Measurements from ENCODE around the gene CES2. TPM values are rescaled to one million over a fixed set of nuclear protein-coding genes. Genes with fewer than 3 reads are reported as not detected.

CES2 gene
- total RNA-seq, 3 donors from 2014 or later, result 25.9 to 33.1 (median 31.9) TPM

GRCh38 chr16:66903544-66904427 lies 31.5 kb upstream of the CES2 start:
- Histone ChIP-seq H3K4me1 (no peaks in the 10 kb centered on the region), H3K27ac (peak overlapping the region in 1 of 2 donors; percentile 66), H3K36me3 (no peaks in the 10 kb centered on the region), H3K27me3 (no peaks in the 10 kb centered on the region), H3K4me3 (no peak overlapping the region), H3K9me3 (no peaks in the 10 kb centered on the region)
- DNase-seq (ENCODE audit: low spot score in 2 of 2), result no peak
- TF ChIP-seq POLR2AphosphoS5 (IDR thresholded peaks at IDR 0.05), result no peak
- no peak for TF ChIP-seq POLR2A (IDR thresholded peaks at IDR 0.05)
- TF ChIP-seq CTCF (IDR thresholded peaks at IDR 0.05), result no peak
- intact Hi-C loops (cut with DNase I; ENCODE audit: low total_unique reads), result loop anchor here (5.0 kb wide), 1 partner anchor 379 kb away; no protein-coding TSS in a partner anchor

- no peak for TF ChIP-seq POLR2A (IDR thresholded peaks at IDR 0.05)
- TF ChIP-seq POLR2AphosphoS5 (IDR thresholded peaks at IDR 0.05), result no peak
- TF ChIP-seq CTCF (IDR thresholded peaks at IDR 0.05), result no peak
- Histone ChIP-seq H3K36me3 (no peaks in the 10 kb centered on the region), H3K27ac (peak overlapping the region in 1 of 2 donors; percentile 66), H3K4me1 (no peaks in the 10 kb centered on the region), H3K27me3 (no peaks in the 10 kb centered on the region), H3K4me3 (no peak overlapping the region), H3K9me3 (no peaks in the 10 kb centered on the region)
- no peak for DNase-seq (ENCODE audit: low spot score in 2 of 2)
- intact Hi-C loops (cut with DNase I; ENCODE audit: low total_unique reads), result loop anchor here (5.0 kb wide), 1 partner anchor 378 kb away; no protein-coding TSS in a partner anchor
These were observed 30.9 kb upstream of the CES2 start for GRCh38 chr16:66904428-66904845.

GRCh38 chr16:66904846-66905632 lies 30.3 kb upstream of the CES2 start:
- Histone ChIP-seq H3K27me3 (no peaks in the 10 kb centered on the region), H3K4me3 (no peak overlapping the region), H3K27ac (peak overlapping the region in 1 of 2 donors; percentile 66), H3K4me1 (no peaks in the 10 kb centered on the region), H3K36me3 (no peaks in the 10 kb centered on the region), H3K9me3 (no peaks in the 10 kb centered on the region)
- DNase-seq (ENCODE audit: low spot score in 2 of 2), result no peak
- intact Hi-C loops (cut with DNase I; ENCODE audit: low total_unique reads), result loop anchor here (5.0 kb wide), 1 partner anchor 377 kb away; no protein-coding TSS in a partner anchor
- TF ChIP-seq POLR2AphosphoS5 (IDR thresholded peaks at IDR 0.05) (no peak), CTCF (IDR thresholded peaks at IDR 0.05) (no peak), POLR2A (IDR thresholded peaks at IDR 0.05) (no peak)

GRCh38 chr16:66905633-66906539 lies 29.4 kb upstream of the CES2 start:
- intact Hi-C loops (cut with DNase I; ENCODE audit: low total_unique reads), result no loop called here
- Histone ChIP-seq H3K4me1 (no peaks in the 10 kb centered on the region), H3K9me3 (no peaks in the 10 kb centered on the region), H3K36me3 (no peaks in the 10 kb centered on the region), H3K27ac (peak overlapping the region in 1 of 2 donors; percentile 32), H3K4me3 (no peak overlapping the region), H3K27me3 (no peaks in the 10 kb centered on the region)
- TF ChIP-seq CTCF (IDR thresholded peaks at IDR 0.05) (no peak), POLR2AphosphoS5 (IDR thresholded peaks at IDR 0.05) (no peak), POLR2A (IDR thresholded peaks at IDR 0.05) (no peak)
- no peak for DNase-seq (ENCODE audit: low spot score in 2 of 2)
